Gastrocnemius medialis (tissue), 4 donors: ENCODE data around the gene ZNF134.

Experiments
- POLR2A ChIP-seq, 2 donors: fragments of 450-650 bp; IDR thresholded peaks; one replicate each; pipeline ENCODE4 v1.6.1; 2017; ENCODE audit warnings: antibody characterized with exemption in 2 of 2, mild to moderate bottlenecking in 2 of 2, moderate library complexity in 2 of 2
- TF ChIP-seq, protein P1 (sequence below), 5 experiments: fragments of 450-650 bp in 3 of 5; fragments of 200-600 bp in 2 of 5; sonication (generic) in 2 of 5; IDR thresholded peaks in 4 of 5; conservative IDR thresholded peaks in 1 of 5; 1 replicate in 4 of 5; 2 replicates in 1 of 5; pipeline ENCODE4 v1.5.1; 2016 to 2019; ENCODE audit warnings: antibody characterized with exemption in 5 of 5, mild to moderate bottlenecking in 3 of 5, moderate library complexity in 3 of 5

DNA sequence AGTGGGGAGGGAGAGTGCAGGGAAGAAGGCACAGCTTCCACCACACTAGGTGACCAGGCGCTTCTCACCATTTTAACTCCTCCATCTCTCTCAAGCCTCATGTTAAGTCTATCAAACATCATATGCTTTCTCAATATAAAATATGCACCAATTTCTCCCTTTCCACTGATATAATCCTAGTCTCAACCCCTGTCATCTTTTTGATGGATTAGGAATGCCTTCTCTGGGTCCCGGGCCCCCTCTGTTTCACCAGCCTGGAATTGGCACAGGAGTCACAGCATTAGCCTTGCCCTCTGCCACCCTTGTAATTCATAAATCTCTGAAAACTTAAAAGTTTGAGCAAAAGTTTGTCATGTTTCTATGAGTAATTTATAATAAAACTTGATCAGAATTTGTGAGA, 54.6 kb downstream of the ZNF134 start, which contains the start of gene ZSCAN4:
- TF ChIP-seq POLR2A (IDR thresholded peaks at IDR 0.05): no peak
- TF ChIP-seq, protein P1, sequence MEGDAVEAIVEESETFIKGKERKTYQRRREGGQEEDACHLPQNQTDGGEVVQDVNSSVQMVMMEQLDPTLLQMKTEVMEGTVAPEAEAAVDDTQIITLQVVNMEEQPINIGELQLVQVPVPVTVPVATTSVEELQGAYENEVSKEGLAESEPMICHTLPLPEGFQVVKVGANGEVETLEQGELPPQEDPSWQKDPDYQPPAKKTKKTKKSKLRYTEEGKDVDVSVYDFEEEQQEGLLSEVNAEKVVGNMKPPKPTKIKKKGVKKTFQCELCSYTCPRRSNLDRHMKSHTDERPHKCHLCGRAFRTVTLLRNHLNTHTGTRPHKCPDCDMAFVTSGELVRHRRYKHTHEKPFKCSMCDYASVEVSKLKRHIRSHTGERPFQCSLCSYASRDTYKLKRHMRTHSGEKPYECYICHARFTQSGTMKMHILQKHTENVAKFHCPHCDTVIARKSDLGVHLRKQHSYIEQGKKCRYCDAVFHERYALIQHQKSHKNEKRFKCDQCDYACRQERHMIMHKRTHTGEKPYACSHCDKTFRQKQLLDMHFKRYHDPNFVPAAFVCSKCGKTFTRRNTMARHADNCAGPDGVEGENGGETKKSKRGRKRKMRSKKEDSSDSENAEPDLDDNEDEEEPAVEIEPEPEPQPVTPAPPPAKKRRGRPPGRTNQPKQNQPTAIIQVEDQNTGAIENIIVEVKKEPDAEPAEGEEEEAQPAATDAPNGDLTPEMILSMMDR (IDR thresholded peaks at IDR 0.05 in 4 of 5, conservative IDR thresholded peaks at IDR 0.05 in 1 of 5): no peak
